Subcutaneous abdominal adipose tissue (tissue), 5 donors: ENCODE measurements around the gene UNK.

ENCODE experiments used
- H3K27ac ChIP-seq: one replicate; pipeline ENCODE4 v1.7.0; 2013; ENCODE audit warnings: low read depth, mild to moderate bottlenecking, inconsistent platforms, low read length, moderate library complexity
- H3K27me3 ChIP-seq, 5 donors: one replicate each; pipeline ENCODE4 v1.7.0; 2013; ENCODE audit warnings: low read length in 5 of 5, inconsistent platforms in 1 of 5; ENCODE audit not compliant: control insufficient read depth in 5 of 5, insufficient read depth in 4 of 5
- H3K36me3 ChIP-seq, 5 donors: one replicate each; pipeline ENCODE4 v1.7.0; 2013; ENCODE audit warnings: low read length in 5 of 5; ENCODE audit not compliant: control insufficient read depth in 5 of 5, insufficient read depth in 5 of 5
- H3K4me1 ChIP-seq, 5 donors: one replicate each; pipeline ENCODE4 v1.7.0; 2013; ENCODE audit warnings: low read length in 5 of 5, mild to moderate bottlenecking in 3 of 5, moderate library complexity in 1 of 5; ENCODE audit not compliant: control insufficient read depth in 5 of 5, insufficient read depth in 5 of 5
- H3K4me3 ChIP-seq, 5 donors: one replicate each; pipeline ENCODE4 v1.7.0; 2013; ENCODE audit warnings: low read length in 5 of 5, low read depth in 1 of 5
- H3K9ac ChIP-seq, 5 donors: one replicate each; pipeline ENCODE4 v1.7.0; 2013; ENCODE audit warnings: low read length in 5 of 5, mild to moderate bottlenecking in 4 of 5, moderate library complexity in 3 of 5
- H3K9me3 ChIP-seq, 5 donors: one replicate each; pipeline ENCODE4 v1.7.0; 2013; ENCODE audit warnings: low read length in 5 of 5; ENCODE audit not compliant: control insufficient read depth in 5 of 5
- donor health status: healthy.
- donor health status: healthy.
- donor health status: healthy.
- donor health status: healthy.
- donor health status: healthy.

The UNK gene

DNA sequence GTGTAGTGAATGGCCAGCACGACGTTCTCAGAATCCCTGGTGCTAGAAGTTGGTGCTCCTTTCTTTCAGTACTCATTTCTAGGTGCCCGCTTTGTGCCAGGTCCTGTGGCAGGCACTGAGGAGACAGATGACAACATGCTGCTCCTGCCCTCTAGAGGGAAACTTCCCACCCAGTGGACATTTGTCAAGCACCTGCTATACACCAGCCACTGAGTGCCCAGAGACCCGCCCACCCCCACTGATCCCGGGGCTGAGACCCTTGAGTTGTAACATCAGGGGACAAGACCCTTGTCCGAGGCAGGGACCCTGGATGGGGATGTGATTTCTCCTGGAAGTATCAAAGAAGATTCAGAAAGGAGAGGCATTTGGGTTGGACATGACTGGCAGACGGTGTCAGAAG lies 34.5 kb downstream of the UNK start:
- Histone ChIP-seq H3K9ac (no peak overlapping the region), H3K36me3 (peaks cover 0 to 99% (median 93%) of the 10 kb centered on the region in 5 donors), H3K9me3 (no peaks in the 10 kb centered on the region), H3K27me3 (no peaks in the 10 kb centered on the region), H3K4me3 (no peak overlapping the region), H3K27ac (no peak overlapping the region), H3K4me1 (peaks cover 0 to 4% (median 0%) of the 10 kb centered on the region in 5 donors)

DNA sequence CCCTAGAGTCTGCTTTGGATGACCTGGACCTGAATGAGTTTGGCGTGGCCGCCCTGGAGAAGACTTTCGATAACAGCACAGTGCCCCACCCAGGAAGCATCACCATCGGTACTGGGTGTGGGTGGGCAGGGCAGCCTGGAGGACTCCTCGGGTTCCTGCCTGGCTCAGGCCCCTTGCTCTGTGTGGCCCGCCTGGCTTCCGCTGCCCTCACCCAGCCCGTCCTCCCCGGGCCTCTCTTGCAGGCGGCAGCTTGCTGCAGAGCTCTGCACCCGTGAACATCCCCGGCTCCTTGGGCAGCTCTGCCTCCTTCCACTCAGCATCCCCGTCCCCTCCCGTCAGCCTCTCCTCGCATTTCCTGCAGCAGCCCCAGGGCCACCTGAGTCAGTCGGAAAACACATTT lies 35.1 kb downstream of the UNK start:
- no peak overlapping the region for H3K9ac ChIP-seq
- peaks cover 0 to 8% (median 0%) of the 10 kb centered on the region in 5 donors for H3K4me1 ChIP-seq
- H3K9me3 ChIP-seq, result no peaks in the 10 kb centered on the region
- no peaks in the 10 kb centered on the region for H3K27me3 ChIP-seq
- H3K27ac ChIP-seq, result no peak overlapping the region
- no peak overlapping the region for H3K4me3 ChIP-seq
- H3K36me3 ChIP-seq, result peaks cover 0 to 99% (median 89%) of the 10 kb centered on the region in 5 donors

DNA sequence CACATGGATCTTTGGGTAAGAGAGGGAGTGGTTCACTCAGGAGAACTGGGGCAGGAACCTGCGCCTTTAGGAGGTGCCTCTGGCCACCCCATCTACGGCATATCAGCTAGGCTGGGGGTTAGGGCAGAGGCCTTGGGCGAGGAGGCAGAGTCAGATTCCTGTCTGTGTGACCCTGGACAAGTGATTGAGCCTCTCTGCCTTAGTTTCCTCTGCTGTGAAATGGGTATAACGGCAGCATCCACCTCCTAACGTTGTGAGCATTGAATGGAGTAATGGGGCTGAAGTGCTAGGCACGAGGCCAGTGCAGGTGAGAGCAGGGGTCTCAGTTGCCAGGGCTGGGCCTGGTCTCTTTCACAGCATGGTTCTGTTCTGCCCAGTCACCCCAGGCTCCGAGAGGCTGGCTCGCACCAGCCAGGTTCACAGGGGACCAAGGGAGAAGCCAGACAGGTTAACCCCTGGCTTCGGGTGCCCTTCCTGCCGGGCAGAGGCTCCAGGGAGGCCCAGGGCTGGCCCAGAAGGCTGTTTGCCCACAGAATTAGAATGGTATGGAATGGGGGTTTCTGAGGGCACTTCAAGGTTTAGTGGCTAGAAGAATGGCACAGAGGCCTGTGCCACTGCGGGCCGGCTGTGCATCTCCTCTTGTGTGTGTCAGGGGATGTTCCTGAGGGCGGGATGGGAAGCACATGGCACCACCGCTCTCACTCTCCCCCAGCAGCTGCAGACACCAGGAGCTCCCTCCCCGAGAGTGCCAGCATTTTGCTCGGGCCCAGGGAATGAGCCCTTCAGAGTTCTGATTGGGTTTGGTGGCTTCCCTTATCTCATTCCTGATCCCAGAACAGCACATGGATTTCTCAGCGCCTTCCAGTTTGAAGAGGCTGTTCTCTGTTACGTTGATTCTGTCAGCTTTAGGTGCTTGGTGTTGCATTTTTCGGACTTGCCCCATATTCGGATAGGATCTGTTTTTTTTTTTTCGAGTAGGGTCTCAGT lies 35.8 kb downstream of the UNK start:
- H3K4me3 ChIP-seq, result no peak overlapping the region
- no peak overlapping the region for H3K9ac ChIP-seq
- H3K36me3 ChIP-seq, result peaks cover 0 to 94% (median 82%) of the 10 kb centered on the region in 5 donors

DNA sequence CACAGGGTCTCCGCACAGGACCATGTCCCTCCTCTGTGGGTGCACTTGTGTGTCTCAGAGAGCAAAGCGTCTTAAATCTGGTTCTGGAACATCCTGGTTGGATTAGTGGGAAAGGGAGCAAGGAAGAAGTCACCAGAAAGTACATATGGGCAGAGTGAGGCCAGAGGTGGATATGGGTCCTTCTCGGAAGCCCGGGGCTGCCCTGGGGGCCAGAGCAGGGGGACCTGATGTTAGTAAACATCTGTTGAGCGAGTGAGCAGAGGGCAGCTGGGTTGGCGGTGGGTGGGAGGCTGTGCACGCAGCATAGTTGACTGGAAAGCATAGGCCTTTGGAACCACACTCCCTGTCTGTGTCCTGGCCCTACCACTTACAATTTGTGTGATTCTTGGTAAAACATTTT lies 36.9 kb downstream of the UNK start:
- no peak overlapping the region for H3K9ac ChIP-seq
- peaks cover 0 to 13% (median 2%) of the 10 kb centered on the region in 5 donors for H3K4me1 ChIP-seq
- H3K27ac ChIP-seq, result no peak overlapping the region

More for the DNA sequence above, 35.8 kb downstream of the UNK start:
- Histone ChIP-seq H3K27me3 (no peaks in the 10 kb centered on the region), H3K4me1 (peaks cover 0 to 10% (median 0%) of the 10 kb centered on the region in 5 donors), H3K9me3 (no peaks in the 10 kb centered on the region), H3K27ac (no peak overlapping the region)

DNA sequence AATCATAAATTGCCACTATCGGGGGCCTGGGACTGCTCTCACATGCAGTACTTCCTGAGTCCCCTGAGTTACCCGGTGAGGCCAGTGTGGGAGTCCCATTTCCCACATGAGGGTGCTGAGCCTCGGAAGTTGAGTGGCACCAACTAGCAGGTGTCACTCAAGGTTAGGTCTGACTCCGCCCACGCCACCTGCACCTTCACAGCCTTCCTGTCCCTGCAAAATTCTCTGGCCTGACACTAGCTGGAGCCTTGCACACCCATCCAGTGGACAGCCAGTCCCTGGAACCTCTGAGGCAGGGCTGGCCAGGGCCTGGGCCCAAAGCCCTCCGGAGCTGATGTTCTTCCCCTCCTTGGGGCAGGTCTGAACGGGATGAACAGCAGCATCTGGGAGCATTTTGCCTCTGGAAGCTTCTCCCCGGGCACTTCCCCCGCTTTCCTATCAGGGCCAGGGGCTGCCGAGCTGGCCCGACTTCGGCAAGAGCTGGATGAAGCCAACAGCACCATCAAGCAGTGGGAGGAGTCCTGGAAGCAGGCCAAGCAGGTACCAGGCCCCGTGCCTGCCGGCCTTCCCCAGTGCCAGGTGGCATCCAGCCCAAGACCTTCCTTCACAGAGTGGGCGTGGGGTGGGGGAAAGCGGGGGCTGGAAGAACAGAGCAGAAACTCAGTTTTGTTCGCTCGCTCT lies 37.7 kb downstream of the UNK start:
- H3K4me3 ChIP-seq, result no peak overlapping the region
- H3K27me3 ChIP-seq, result no peaks in the 10 kb centered on the region
- H3K9ac ChIP-seq, result no peak overlapping the region
- no peak overlapping the region for H3K27ac ChIP-seq
- peaks cover 0 to 20% (median 9%) of the 10 kb centered on the region in 5 donors for H3K4me1 ChIP-seq
- peaks cover 0 to 81% (median 70%) of the 10 kb centered on the region in 5 donors for H3K36me3 ChIP-seq
- no peaks in the 10 kb centered on the region for H3K9me3 ChIP-seq

More for the DNA sequence above, 36.9 kb downstream of the UNK start:
- H3K27me3 ChIP-seq, result no peaks in the 10 kb centered on the region
- H3K4me3 ChIP-seq, result no peak overlapping the region
- no peaks in the 10 kb centered on the region for H3K9me3 ChIP-seq
- H3K36me3 ChIP-seq, result peaks cover 0 to 86% (median 77%) of the 10 kb centered on the region in 5 donors

DNA sequence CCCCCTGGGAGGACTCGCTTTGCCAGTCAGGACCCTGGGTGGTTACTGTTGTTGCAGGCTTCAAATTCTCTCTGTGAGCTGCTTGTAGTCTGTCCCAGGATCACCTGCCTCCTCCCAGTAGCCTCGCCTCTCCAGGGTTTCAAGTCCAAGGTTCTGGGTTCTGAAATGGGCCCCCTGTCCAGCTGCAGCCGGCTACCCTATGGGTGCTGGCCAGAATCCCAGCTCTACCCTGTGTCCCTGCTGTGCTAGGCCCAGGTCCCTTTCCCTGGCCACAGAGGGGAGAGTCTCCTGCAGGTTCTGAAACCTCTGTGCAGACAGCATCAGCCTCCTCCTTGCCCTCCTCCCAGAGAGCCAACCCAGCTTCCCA lies 38.2 kb downstream of the UNK start:
- no peak overlapping the region for H3K27ac ChIP-seq
- H3K9ac ChIP-seq, result no peak overlapping the region
- H3K4me1 ChIP-seq, result peaks cover 0 to 26% (median 14%) of the 10 kb centered on the region in 5 donors
- no peak overlapping the region for H3K4me3 ChIP-seq
- no peaks in the 10 kb centered on the region for H3K9me3 ChIP-seq
- H3K36me3 ChIP-seq, result peaks cover 0 to 76% (median 65%) of the 10 kb centered on the region in 5 donors
- no peaks in the 10 kb centered on the region for H3K27me3 ChIP-seq

DNA sequence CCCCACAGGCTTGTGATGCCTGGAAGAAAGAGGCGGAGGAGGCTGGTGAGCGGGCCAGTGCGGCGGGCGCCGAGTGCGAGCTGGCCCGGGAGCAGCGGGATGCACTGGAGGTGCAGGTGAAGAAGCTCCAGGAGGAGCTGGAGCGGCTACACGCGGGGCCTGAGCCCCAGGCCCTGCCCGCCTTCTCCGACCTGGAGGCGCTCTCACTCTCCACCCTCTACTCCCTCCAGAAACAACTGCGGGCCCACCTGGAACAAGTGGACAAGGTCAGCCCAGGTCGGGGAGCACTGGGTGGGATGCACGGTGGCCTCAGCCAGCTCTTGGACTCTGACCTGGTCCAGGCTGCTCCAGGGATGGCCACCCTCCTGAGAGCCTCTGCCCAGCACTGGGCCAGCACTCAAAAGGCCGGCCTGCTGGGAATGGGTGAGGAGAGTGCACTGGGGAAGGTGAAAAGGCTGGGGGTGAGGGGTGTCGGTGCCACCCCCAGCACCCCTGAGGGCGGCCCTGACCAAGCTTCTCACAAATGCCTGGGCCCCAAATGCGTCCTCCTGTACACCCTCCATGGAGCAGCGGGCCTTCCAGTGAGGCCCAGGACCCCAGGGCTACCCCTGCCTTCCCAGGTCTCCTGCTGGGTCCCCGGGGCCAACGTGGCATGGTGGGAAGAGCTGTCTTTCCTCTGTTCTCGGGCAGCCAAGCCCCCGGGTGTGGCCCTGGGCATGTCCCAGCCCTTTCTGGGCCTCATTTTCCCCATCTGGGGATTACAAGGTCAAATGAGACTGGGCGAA lies 38.8 kb downstream of the UNK start:
- H3K9me3 ChIP-seq, result no peaks in the 10 kb centered on the region
- no peaks in the 10 kb centered on the region for H3K27me3 ChIP-seq
- no peak overlapping the region for H3K9ac ChIP-seq
- peaks cover 0 to 69% (median 59%) of the 10 kb centered on the region in 5 donors for H3K36me3 ChIP-seq
- H3K4me3 ChIP-seq, result no peak overlapping the region
- H3K27ac ChIP-seq, result no peak overlapping the region
- H3K4me1 ChIP-seq, result peaks cover 0 to 32% (median 21%) of the 10 kb centered on the region in 5 donors

DNA sequence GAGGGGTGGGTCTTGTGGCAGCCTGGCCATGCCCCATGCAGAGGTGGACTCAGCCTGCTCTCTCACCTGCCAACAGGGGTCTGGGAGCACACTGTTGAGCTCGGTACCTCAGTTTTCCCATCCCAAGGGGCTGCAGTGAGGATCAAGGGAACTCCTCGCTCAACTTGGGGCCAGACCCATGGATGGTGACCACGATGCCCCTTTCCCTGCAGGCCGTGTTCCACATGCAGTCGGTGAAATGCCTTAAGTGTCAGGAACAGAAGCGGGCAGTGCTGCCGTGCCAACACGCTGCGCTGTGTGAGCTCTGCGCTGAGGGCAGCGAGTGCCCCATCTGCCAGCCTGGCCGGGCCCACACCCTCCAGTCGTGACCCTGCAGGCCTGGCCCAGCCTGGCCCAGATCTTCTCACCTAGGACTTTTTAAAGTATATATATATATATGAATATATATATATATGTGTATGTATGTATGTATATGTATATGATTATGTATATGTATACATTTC lies 39.5 kb downstream of the UNK start:
- Histone ChIP-seq H3K4me1 (peaks cover 0 to 33% (median 23%) of the 10 kb centered on the region in 5 donors), H3K9me3 (no peaks in the 10 kb centered on the region), H3K4me3 (no peak overlapping the region), H3K9ac (no peak overlapping the region), H3K36me3 (peaks cover 0 to 66% (median 53%) of the 10 kb centered on the region in 5 donors), H3K27me3 (no peaks in the 10 kb centered on the region), H3K27ac (no peak overlapping the region)

DNA sequence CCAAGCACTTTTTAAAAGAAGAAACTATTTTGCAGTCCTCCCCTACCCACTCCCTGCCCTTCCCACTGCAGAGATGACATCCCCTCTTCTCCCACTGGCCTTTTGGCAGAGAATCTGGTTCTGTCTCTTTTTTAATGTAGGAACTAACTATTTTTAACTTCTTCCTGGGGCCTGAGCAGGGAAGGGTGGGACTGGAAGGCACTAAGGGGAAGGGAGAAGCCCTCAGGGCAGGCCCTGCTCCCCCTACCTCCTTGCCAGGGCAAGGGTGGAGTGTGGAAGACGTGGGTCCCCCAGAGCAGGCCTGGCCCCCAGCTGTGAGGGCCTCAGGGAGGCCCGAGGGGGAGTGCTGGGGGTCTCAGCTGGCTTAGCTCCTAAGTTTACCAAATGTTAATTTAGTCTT lies 40.1 kb downstream of the UNK start:
- H3K27me3 ChIP-seq, result no peaks in the 10 kb centered on the region
- H3K27ac ChIP-seq, result no peak overlapping the region
- peaks cover 0 to 60% (median 47%) of the 10 kb centered on the region in 5 donors for H3K36me3 ChIP-seq
- H3K4me3 ChIP-seq, result no peak overlapping the region
- no peak overlapping the region for H3K9ac ChIP-seq
- peaks cover 0 to 33% (median 23%) of the 10 kb centered on the region in 5 donors for H3K4me1 ChIP-seq
- H3K9me3 ChIP-seq, result no peaks in the 10 kb centered on the region
